Osteoblast (primary cell): ENCODE measurements around the gene SH3YL1. TPM values are rescaled to one million over a fixed set of nuclear protein-coding genes. Genes with fewer than 3 reads are reported as not detected.

ENCODE experiments used
- DNase-seq: peaks from one replicate; pipeline ENCODE4 v3.0.0; 2011; ENCODE audit warnings: low spot score, mixed read lengths; ENCODE audit not compliant: insufficient read length; ENCODE audit errors: missing footprints
- H2AFZ ChIP-seq: 2 replicates; pipeline ENCODE4 v1.6.0; 2011; ENCODE audit warnings: mild to moderate bottlenecking, low read length
- H3K27ac ChIP-seq: 2 replicates; pipeline ENCODE4 v1.5.1; 2011; ENCODE audit warnings: mild to moderate bottlenecking, low read depth, low read length, moderate library complexity
- H3K27me3 ChIP-seq: 2 replicates; pipeline ENCODE4 v1.6.0; 2012; ENCODE audit warnings: mild to moderate bottlenecking, control low read depth, inconsistent platforms, low read length, moderate library complexity; ENCODE audit not compliant: insufficient read depth
- H3K36me3 ChIP-seq: 2 replicates; pipeline ENCODE4 v1.5.1; 2011; ENCODE audit warnings: mild to moderate bottlenecking, low read length, control low read depth, moderate library complexity; ENCODE audit not compliant: insufficient read depth
- H3K4me1 ChIP-seq: 2 replicates; pipeline ENCODE4 v1.5.1; 2011; ENCODE audit warnings: mild to moderate bottlenecking, low read length, control low read depth, moderate library complexity; ENCODE audit not compliant: insufficient read depth
- H3K4me2 ChIP-seq: 2 replicates; pipeline ENCODE4 v1.6.0; 2011; ENCODE audit warnings: mild to moderate bottlenecking, low read length; ENCODE audit not compliant: insufficient read depth
- H3K4me3 ChIP-seq: fragments of 200-600 bp; sonication (generic); 3 replicates; pipeline ENCODE4 v1.5.1; 2012; ENCODE audit warnings: mild to moderate bottlenecking, low read length, inconsistent platforms; ENCODE audit not compliant: insufficient read depth
- H3K79me2 ChIP-seq: 2 replicates; pipeline ENCODE4 v1.6.0; 2012; ENCODE audit warnings: mild to moderate bottlenecking, low read length, control low read depth, inconsistent platforms; ENCODE audit not compliant: insufficient read depth
- H3K9me3 ChIP-seq: 2 replicates; pipeline ENCODE4 v1.5.1; 2011; ENCODE audit warnings: low read depth, low read length, control low read depth
- H4K20me1 ChIP-seq: 2 replicates; pipeline ENCODE4 v1.6.0; 2012; ENCODE audit warnings: mild to moderate bottlenecking, low read length, control low read depth; ENCODE audit not compliant: insufficient read depth
- CTCF ChIP-seq: IDR thresholded peaks from 2 replicates; pipeline ENCODE4 v1.5.1; 2011; ENCODE audit warnings: mild to moderate bottlenecking, low read depth, low read length, moderate library complexity; ENCODE audit errors: extremely low read depth
- total RNA-seq: library from RNA; depleted of rRNA; stranded (reverse); fragments of >200 nt; gene quantifications from 2 replicates; pipeline ENCODE4 v1.2.3, GENCODE V29; 2012

SH3YL1 gene
- total RNA-seq, 1 donor, result 52.1 TPM

GRCh38 chr2:279366-279765, 15.5 kb upstream of the SH3YL1 start:
- TF ChIP-seq CTCF, result no peak
- Histone ChIP-seq H3K36me3 (peaks cover 53% of the 10 kb centered on the region), H4K20me1 (peaks cover 26% of the 10 kb centered on the region), H3K4me2 (no peak overlapping the region), H3K4me3 (no peak overlapping the region), H3K4me1 (peaks cover 5% of the 10 kb centered on the region), H3K79me2 (peaks cover 19% of the 10 kb centered on the region), H3K27ac (no peak overlapping the region), H3K9me3 (no peaks in the 10 kb centered on the region), H3K27me3 (no peaks in the 10 kb centered on the region), H2AFZ (no peak overlapping the region)
- DNase-seq, result no peak

- no peak for DNase-seq
- Histone ChIP-seq H3K4me3 (no peak overlapping the region), H3K36me3 (peaks cover 53% of the 10 kb centered on the region), H3K27ac (no peak overlapping the region), H3K79me2 (peaks cover 24% of the 10 kb centered on the region), H3K27me3 (no peaks in the 10 kb centered on the region), H4K20me1 (peaks cover 26% of the 10 kb centered on the region), H3K4me2 (no peak overlapping the region), H2AFZ (no peak overlapping the region), H3K4me1 (peaks cover under 1% of the 10 kb centered on the region), H3K9me3 (no peaks in the 10 kb centered on the region)
- TF ChIP-seq CTCF, result no peak
Observed at GRCh38 chr2:278927-279320, 15.1 kb upstream of the SH3YL1 start.

- no peak overlapping the region for H3K4me3 ChIP-seq
- peaks cover 26% of the 10 kb centered on the region for H4K20me1 ChIP-seq
- H3K27ac ChIP-seq, result no peak overlapping the region
- peaks cover 53% of the 10 kb centered on the region for H3K36me3 ChIP-seq
- H3K4me1 ChIP-seq, result no peaks in the 10 kb centered on the region
- no peak overlapping the region for H3K4me2 ChIP-seq
- no peak overlapping the region for H2AFZ ChIP-seq
- DNase-seq, result no peak
- TF ChIP-seq CTCF, result no peak
- no peaks in the 10 kb centered on the region for H3K27me3 ChIP-seq
- no peaks in the 10 kb centered on the region for H3K9me3 ChIP-seq
- H3K79me2 ChIP-seq, result peaks cover 28% of the 10 kb centered on the region
Observed at GRCh38 chr2:278312-278926, 14.6 kb upstream of the SH3YL1 start.

GRCh38 chr2:275466-275865, 11.6 kb upstream of the SH3YL1 start:
- no peak overlapping the region for H2AFZ ChIP-seq
- peaks cover 44% of the 10 kb centered on the region for H4K20me1 ChIP-seq
- no peak overlapping the region for H3K4me3 ChIP-seq
- no peaks in the 10 kb centered on the region for H3K4me1 ChIP-seq
- no peak for TF ChIP-seq CTCF
- peaks cover 47% of the 10 kb centered on the region for H3K36me3 ChIP-seq
- DNase-seq, result no peak
- H3K27me3 ChIP-seq, result no peaks in the 10 kb centered on the region
- H3K9me3 ChIP-seq, result no peaks in the 10 kb centered on the region
- no peak overlapping the region for H3K4me2 ChIP-seq
- H3K27ac ChIP-seq, result no peak overlapping the region
- H3K79me2 ChIP-seq, result peaks cover 58% of the 10 kb centered on the region
